Activated CD4-positive, alpha-beta memory T cell treated with anti-CD3 and anti-CD28 coated beads, Interleukin-2, amount 10 ng/mL, durations not matched to agents 7 days and 5 days (primary cell): ENCODE results near the gene PRLHR. TPM values are rescaled to one million over a fixed set of nuclear protein-coding genes. Genes with fewer than 3 reads are reported as not detected.

Experiments
- CTCF ChIA-PET: fragments of 350-600 bp; sonication (Branson Sonifier 250); formaldehyde crosslinking; loops from one replicate; lab custom pipeline; 2021; ENCODE audit warnings: antibody characterized with exemption, inconsistent platforms; lab: Charles Lee
- POLR2A ChIA-PET: fragments of 350-600 bp; sonication (Branson Sonifier 250); formaldehyde crosslinking; loops from one replicate; lab custom pipeline; 2021; ENCODE audit warnings: antibody characterized with exemption; lab: Charles Lee
- DNase-seq: peaks from one replicate; pipeline ENCODE4 v3.0.0-alpha.2; 2020
- H3K27ac Mint-ChIP-seq: one replicate; pipeline ENCODE4 v1.8.0; 2021; ENCODE audit warnings: mild to moderate bottlenecking, mixed read lengths
- H3K27me3 Mint-ChIP-seq: one replicate; pipeline ENCODE4 v1.8.0; 2021; ENCODE audit warnings: mixed read lengths
- H3K36me3 Mint-ChIP-seq: one replicate; pipeline ENCODE4 v1.8.0; 2021; ENCODE audit warnings: low read depth, mixed read lengths
- H3K4me1 Mint-ChIP-seq: one replicate; pipeline ENCODE4 v1.8.0; 2021; ENCODE audit warnings: mixed read lengths
- H3K4me3 Mint-ChIP-seq: one replicate; pipeline ENCODE4 v1.8.0; 2021; ENCODE audit warnings: mild to moderate bottlenecking, mixed read lengths
- H3K9me3 Mint-ChIP-seq: one replicate; pipeline ENCODE4 v1.8.0; 2021; ENCODE audit warnings: mixed read lengths
- total RNA-seq, 2 experiments: library from RNA; stranded (reverse); gene quantifications; one replicate each; pipeline ENCODE4 v1.2.3, GENCODE V29; 2021

PRLHR gene
- total RNA-seq, 2 experiments from 2014 or later, result not detected

GRCh38 chr10:118607768-118608354 lies 12.4 kb upstream of the PRLHR start:
- Mint-ChIP-seq H3K27ac (no peak overlapping the region), H3K36me3 (no peaks in the 10 kb centered on the region), H3K4me1 (no peaks in the 10 kb centered on the region), H3K9me3 (no peaks in the 10 kb centered on the region), H3K27me3 (no peaks in the 10 kb centered on the region), H3K4me3 (no peak overlapping the region)
- ChIA-PET CTCF (no interaction called here), POLR2A (no interaction called here)
- no peak for DNase-seq

- POLR2A ChIA-PET, result no interaction called here
- no peak overlapping the region for H3K27ac Mint-ChIP-seq
- no peaks in the 10 kb centered on the region for H3K4me1 Mint-ChIP-seq
- H3K36me3 Mint-ChIP-seq, result no peaks in the 10 kb centered on the region
- CTCF ChIA-PET, result interaction anchor here (1.2 kb wide), 1 partner anchor 116 kb away, joined by 3 read pairs; no protein-coding TSS in a partner anchor
- no peak overlapping the region for H3K4me3 Mint-ChIP-seq
- no peaks in the 10 kb centered on the region for H3K27me3 Mint-ChIP-seq
- H3K9me3 Mint-ChIP-seq, result no peaks in the 10 kb centered on the region
- no peak for DNase-seq
These were observed 10.2 kb upstream of the PRLHR start for GRCh38 chr10:118605694-118606093.

GRCh38 chr10:118596426-118597124 lies 1.1 kb upstream of the PRLHR start:
- peaks cover 6% of the 10 kb centered on the region for H3K36me3 Mint-ChIP-seq
- DNase-seq, result no peak
- POLR2A ChIA-PET, result no interaction called here
- no peaks in the 10 kb centered on the region for H3K4me1 Mint-ChIP-seq
- H3K9me3 Mint-ChIP-seq, result peaks cover 2% of the 10 kb centered on the region
- H3K27me3 Mint-ChIP-seq, result peaks cover 48% of the 10 kb centered on the region
- CTCF ChIA-PET, result interaction anchor here (0.8 to 1.3 kb wide), 2 partner anchors 30 to 124 kb away, joined by 4 read pairs; no protein-coding TSS in a partner anchor
- no peak overlapping the region for H3K4me3 Mint-ChIP-seq
- H3K27ac Mint-ChIP-seq, result no peak overlapping the region

DNA sequence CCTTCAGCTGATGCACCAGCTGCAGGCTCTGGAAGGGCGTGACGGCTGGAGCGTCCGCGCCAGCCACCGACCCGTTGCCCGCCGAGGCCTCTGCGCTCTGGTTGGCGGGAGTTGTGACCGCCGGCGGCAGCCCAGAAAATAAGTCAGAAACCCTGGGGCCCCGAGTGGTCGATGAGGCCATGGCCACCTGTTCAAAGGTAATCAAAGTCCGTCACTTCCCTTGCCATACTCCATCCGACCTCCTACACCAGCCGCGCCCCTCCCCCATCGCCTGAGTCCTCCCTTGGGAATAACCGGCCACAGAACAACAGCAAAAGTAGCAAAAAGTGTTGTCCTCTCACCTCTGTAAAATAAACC lies 406 bp downstream of the PRLHR start:
- POLR2A ChIA-PET, result no interaction called here
- H3K27me3 Mint-ChIP-seq, result peaks cover 50% of the 10 kb centered on the region
- CTCF ChIA-PET, result interaction anchor here (1.3 to 2.3 kb wide), 2 partner anchors 124 to 126 kb away, joined by 4 to 15 read pairs; no protein-coding TSS in a partner anchor
- peaks cover 6% of the 10 kb centered on the region for H3K36me3 Mint-ChIP-seq
- no peak for DNase-seq
- H3K27ac Mint-ChIP-seq, result no peak overlapping the region
- no peaks in the 10 kb centered on the region for H3K4me1 Mint-ChIP-seq
- no peak overlapping the region for H3K4me3 Mint-ChIP-seq
- peaks cover 2% of the 10 kb centered on the region for H3K9me3 Mint-ChIP-seq

DNA sequence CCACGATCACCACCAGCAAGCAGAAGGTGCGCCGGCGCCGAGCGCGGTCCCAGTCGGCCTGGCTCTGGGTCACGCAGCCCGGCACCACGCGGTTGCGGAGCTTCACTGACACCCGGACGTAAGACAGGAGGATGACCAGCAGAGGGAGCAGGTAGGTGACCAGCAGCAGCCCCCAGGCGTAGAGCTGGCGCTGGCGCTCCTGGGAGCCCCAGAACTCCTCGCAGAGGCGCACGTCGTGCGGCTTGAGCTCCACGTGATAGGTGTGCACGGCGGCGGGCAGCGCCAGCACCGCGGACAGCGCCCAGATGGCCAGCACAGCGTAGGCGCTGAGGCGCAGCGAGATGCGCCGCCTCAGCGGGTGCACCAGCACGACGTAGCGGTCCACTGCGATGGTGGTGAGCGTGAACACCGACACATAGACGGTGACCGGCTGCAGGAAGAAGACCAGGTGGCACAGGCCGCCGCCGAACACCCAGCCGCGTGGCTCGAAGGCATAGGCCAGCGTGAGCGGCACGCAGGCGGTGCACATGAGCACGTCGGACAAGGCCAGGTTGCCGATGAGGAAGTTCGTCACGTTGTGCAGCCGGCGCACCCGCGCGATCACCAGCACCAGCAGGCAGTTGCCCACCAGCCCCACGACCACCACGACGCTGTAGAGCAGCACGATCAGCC lies 920 bp downstream of the PRLHR start:
- Mint-ChIP-seq H3K36me3 (peaks cover 6% of the 10 kb centered on the region), H3K4me3 (no peak overlapping the region), H3K27me3 (peaks cover 50% of the 10 kb centered on the region), H3K9me3 (peaks cover 2% of the 10 kb centered on the region), H3K4me1 (no peaks in the 10 kb centered on the region), H3K27ac (no peak overlapping the region)
- ChIA-PET POLR2A (no interaction called here), CTCF (interaction anchor here (0.9 to 2.3 kb wide), 5 partner anchors 15 to 127 kb away, joined by 3 to 15 read pairs (median 5); no protein-coding TSS in a partner anchor)
- peak; percentile 17 for DNase-seq

DNA sequence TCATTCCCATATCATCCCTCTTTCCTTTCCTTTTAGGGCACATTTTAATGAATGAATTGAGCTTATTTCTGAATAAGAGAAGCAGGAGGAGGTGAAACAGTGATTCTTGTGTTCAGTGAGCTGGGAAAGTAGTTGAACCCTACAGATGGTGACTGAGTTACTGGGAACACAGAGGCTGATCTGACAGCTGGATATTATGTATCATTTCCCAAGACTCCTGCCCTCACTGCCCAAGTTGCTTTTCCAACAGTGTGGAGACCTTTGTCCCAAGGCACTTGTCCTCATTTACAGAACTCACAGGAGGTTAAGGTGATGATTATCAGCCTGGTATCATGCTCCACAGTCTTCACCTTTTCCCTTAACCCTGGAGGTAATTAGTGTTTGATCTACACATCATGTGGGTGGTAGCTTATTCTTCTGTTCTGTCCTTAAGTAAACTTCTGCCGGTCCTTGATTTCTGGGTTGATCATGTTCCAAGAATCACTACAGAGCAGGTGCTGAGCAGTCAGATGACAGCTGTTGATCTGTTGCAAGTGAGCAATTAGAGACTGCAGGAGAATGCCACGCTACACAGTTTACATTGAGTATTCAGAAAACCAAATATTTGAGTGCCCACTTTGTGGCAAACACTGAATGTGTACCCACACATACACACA lies 2.6 kb downstream of the PRLHR start:
- H3K4me1 Mint-ChIP-seq, result no peaks in the 10 kb centered on the region
- no peak overlapping the region for H3K27ac Mint-ChIP-seq
- no peak for DNase-seq
- no peak overlapping the region for H3K4me3 Mint-ChIP-seq
- peaks cover 2% of the 10 kb centered on the region for H3K9me3 Mint-ChIP-seq
- POLR2A ChIA-PET, result no interaction called here
- peaks cover 6% of the 10 kb centered on the region for H3K36me3 Mint-ChIP-seq
- CTCF ChIA-PET, result interaction anchor here (0.7 to 1.4 kb wide), 2 partner anchors 124 to 126 kb away, joined by 3 to 4 read pairs; no protein-coding TSS in a partner anchor
- peaks cover 46% of the 10 kb centered on the region for H3K27me3 Mint-ChIP-seq

- no peaks in the 10 kb centered on the region for H3K4me1 Mint-ChIP-seq
- CTCF ChIA-PET, result no interaction called here
- POLR2A ChIA-PET, result interaction anchor here (1.1 kb wide), 1 partner anchor 10 kb away, joined by 3 read pairs; no protein-coding TSS in a partner anchor
- peaks cover 3% of the 10 kb centered on the region for H3K36me3 Mint-ChIP-seq
- DNase-seq, result no peak
- no peak overlapping the region for H3K4me3 Mint-ChIP-seq
- H3K27me3 Mint-ChIP-seq, result peaks cover 28% of the 10 kb centered on the region
- H3K9me3 Mint-ChIP-seq, result peaks cover 2% of the 10 kb centered on the region
- no peak overlapping the region for H3K27ac Mint-ChIP-seq
These were observed 5.1 kb downstream of the PRLHR start for GRCh38 chr10:118590334-118590733.

DNA sequence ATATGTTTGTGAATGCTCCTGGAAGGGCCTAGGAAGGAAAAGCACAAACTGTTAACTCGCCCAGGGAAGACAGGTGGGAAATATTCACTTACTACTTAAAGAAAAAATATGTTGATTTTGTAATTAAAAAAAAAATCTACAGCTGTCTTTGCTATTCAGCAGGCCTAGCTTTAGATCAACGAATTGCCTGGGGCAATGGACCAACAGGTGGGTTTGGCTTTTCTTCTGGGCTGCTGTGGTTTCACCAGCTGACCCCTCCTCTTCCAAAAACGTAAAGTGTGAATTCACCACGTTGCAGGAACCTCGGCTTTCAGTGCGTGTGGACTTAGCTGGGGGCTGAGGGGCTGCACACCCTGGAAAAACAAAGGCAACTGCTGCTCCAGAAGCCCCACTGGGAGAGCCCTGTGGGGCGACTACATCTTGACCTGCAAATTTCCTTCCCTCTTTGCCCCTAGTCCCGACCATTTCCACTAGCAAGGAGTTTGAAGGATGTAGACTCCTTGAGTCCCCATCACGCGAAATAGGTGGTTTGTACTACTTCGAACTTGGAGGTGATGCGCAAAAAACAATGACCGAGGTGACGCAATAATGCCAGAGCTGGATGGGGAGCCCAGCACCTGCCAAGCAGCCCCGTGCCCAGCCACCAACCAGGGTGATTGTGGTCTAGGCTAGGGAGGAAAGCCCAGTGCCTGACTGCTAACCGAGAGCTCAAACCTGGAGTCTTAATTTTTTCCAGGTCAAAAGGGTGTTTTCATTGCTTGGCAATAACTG lies 7.4 kb downstream of the PRLHR start:
- Mint-ChIP-seq H3K27ac (no peak overlapping the region), H3K4me1 (no peaks in the 10 kb centered on the region), H3K4me3 (no peak overlapping the region), H3K36me3 (no peaks in the 10 kb centered on the region), H3K27me3 (peaks cover 11% of the 10 kb centered on the region), H3K9me3 (no peaks in the 10 kb centered on the region)
- CTCF ChIA-PET, result interaction anchor here (0.6 to 1.4 kb wide), 2 partner anchors 19 to 47 kb away, joined by 4 to 7 read pairs; no protein-coding TSS in a partner anchor
- POLR2A ChIA-PET, result no interaction called here
- no peak for DNase-seq

DNA sequence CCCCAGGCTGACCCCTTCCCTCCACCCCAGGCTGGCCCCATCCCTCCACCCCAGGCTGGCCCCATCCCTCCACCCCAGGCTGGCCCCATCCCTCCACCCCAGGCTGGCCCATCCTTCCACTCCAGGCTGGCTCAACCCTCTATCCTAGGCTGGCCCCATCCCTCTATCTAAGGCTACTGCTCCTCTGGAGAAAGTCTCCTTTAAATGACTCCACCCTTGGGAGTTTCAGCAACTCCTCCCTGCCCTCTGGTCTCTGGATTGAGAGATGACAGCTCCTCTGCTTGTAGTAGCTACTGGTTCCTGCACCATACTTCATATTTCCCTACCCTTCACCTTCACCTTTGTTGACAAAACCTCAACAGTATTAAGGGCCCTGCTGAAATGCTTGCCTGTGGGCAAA lies 8.5 kb downstream of the PRLHR start:
- no peak overlapping the region for H3K27ac Mint-ChIP-seq
- POLR2A ChIA-PET, result no interaction called here

DNA sequence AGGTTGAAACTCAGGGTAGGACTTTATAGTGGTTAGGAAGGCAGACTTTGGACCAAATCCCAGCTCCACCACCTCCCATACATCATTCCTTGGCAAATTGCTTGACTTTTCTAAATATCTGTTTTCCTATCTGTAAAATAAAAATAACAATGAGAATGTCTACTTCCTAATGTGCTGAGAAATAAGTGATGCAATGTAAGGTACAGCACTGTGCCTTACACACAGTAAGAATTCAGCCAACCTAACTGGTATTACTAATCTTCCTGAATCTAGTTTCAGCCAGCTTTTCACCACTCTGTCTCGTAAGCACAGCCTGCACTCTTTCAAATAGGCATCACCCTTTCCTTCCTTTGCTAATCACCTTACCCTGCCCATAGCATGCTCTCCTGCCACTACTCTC lies 9.7 kb downstream of the PRLHR start:
- H3K27me3 Mint-ChIP-seq, result no peaks in the 10 kb centered on the region
- no peaks in the 10 kb centered on the region for H3K36me3 Mint-ChIP-seq
- no peak for DNase-seq
- H3K9me3 Mint-ChIP-seq, result no peaks in the 10 kb centered on the region
- ChIA-PET POLR2A (no interaction called here), CTCF (no interaction called here)
- no peaks in the 10 kb centered on the region for H3K4me1 Mint-ChIP-seq
- H3K4me3 Mint-ChIP-seq, result no peak overlapping the region
- no peak overlapping the region for H3K27ac Mint-ChIP-seq

More for the DNA sequence above, 8.5 kb downstream of the PRLHR start:
- H3K9me3 Mint-ChIP-seq, result no peaks in the 10 kb centered on the region
- CTCF ChIA-PET, result no interaction called here
- no peaks in the 10 kb centered on the region for H3K4me1 Mint-ChIP-seq
- H3K4me3 Mint-ChIP-seq, result no peak overlapping the region
- DNase-seq, result no peak
- peaks cover 2% of the 10 kb centered on the region for H3K27me3 Mint-ChIP-seq
- H3K36me3 Mint-ChIP-seq, result no peaks in the 10 kb centered on the region

GRCh38 chr10:118585234-118585633 lies 10.2 kb downstream of the PRLHR start:
- no peaks in the 10 kb centered on the region for H3K36me3 Mint-ChIP-seq
- no peak overlapping the region for H3K4me3 Mint-ChIP-seq
- POLR2A ChIA-PET, result no interaction called here
- H3K9me3 Mint-ChIP-seq, result no peaks in the 10 kb centered on the region
- no peaks in the 10 kb centered on the region for H3K27me3 Mint-ChIP-seq
- CTCF ChIA-PET, result no interaction called here
- no peak for DNase-seq
- H3K27ac Mint-ChIP-seq, result no peak overlapping the region
- H3K4me1 Mint-ChIP-seq, result no peaks in the 10 kb centered on the region

DNA sequence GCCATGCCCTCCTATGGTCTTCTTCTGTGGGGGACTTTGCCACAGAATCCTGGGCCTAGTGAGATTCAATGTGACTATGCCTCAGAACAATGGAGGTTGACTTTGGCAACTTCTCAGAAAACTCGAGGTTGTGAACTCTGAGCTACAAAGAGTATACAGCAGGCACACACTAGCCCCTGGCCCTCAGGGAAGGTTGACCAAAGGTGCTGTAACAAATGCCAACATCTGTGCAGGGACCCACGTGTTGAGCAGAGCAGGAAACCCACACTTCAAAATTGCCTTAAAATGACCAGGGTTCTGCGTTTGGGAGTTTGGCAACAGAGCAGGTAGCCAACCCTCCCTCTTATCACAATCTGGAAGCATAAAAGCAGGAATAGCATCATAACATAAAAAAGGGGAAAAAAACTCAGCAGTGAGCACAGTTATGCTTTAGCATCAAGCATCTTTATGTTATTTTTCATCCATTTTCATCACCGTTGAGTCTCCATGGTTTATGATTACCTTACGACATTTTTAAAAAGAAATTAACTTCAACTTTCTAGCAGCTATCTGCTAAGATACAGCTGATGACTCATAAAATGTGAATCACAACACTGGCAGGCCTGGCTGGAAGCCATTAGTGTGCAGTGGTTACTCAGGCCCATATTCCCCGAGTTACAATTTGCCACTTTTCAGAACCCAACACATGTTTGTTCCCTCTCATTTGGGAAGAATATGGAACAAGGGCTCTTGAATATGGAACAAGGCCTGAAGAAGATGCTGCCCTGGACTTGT lies 11.1 kb downstream of the PRLHR start:
- H3K4me3 Mint-ChIP-seq, result no peak overlapping the region
- no peak overlapping the region for H3K27ac Mint-ChIP-seq
- DNase-seq, result no peak
- no peaks in the 10 kb centered on the region for H3K4me1 Mint-ChIP-seq
- ChIA-PET CTCF (no interaction called here), POLR2A (no interaction called here)
- no peaks in the 10 kb centered on the region for H3K9me3 Mint-ChIP-seq
- no peaks in the 10 kb centered on the region for H3K27me3 Mint-ChIP-seq
- no peaks in the 10 kb centered on the region for H3K36me3 Mint-ChIP-seq
